K562 (cell line): ENCODE measurements around the gene KAT6B. TPM values are rescaled to one million over a fixed set of nuclear protein-coding genes. Genes with fewer than 3 reads are reported as not detected.

ENCODE experiments used
- ATAC-seq: fragments of 200-7000 bp; cut with Tn5 transposase; 3 replicates; pipeline ENCODE4 v1.9.1; 2020; ENCODE audit warnings: moderate library complexity
- BruUV-seq: library from RNA; stranded (reverse); fragments of 400-500 nt; replicated peaks from 2 replicates; lab custom pipeline; 2021; lab: Mats Ljungman, UMichigan
- CTCF ChIA-PET: fragments of 300-600 bp; formaldehyde crosslinking; extraction: SDS; loops from one replicate; lab custom pipeline; 2021; ENCODE audit warnings: low intra/inter-chr PET ratio; lab: Yijun Ruan, JAX
- POLR2A ChIA-PET: fragments of 300-600, 350-650 bp; sonication (Branson Sonifier 250); formaldehyde crosslinking; extraction: SDS; loops from one replicate; lab custom pipeline; 2021; ENCODE audit warnings: antibody characterized with exemption, inconsistent platforms; lab: Yijun Ruan, JAX
- DNase-seq, 4 experiments: peaks; one replicate each; pipeline versions ENCODE4 v3.0.0 to v3.0.0-alpha.2; 2011 to 2018; ENCODE audit warnings: low spot score in 3 of 4, mixed read lengths in 3 of 4; ENCODE audit errors: extremely low read depth in 1 of 4
- FAIRE-seq: peaks from 2 replicates; lab custom pipeline; 2011; peaks lifted over from hg19 to GRCh38; lab: Jason Lieb, UNC
- H2AFZ ChIP-seq: 2 replicates; pipeline ENCODE4 v1.6.0; 2011; ENCODE audit warnings: low read depth, low read length, control low read depth, inconsistent platforms
- H3K27ac ChIP-seq: fragments of 200-600 bp; 3 replicates; pipeline ENCODE4 v1.8.0; 2011; ENCODE audit warnings: low read depth, mild to moderate bottlenecking, control low read depth, inconsistent platforms, low read length, moderate library complexity, mixed read lengths; ENCODE audit errors: extremely low read depth
- H3K27me3 ChIP-seq, 2 experiments: fragments of 300-600 bp in 1 of 2; 2 replicates in 1 of 2; 3 replicates in 1 of 2; pipeline versions ENCODE4 v1.6.0 to v1.8.0; 2011; ENCODE audit warnings: inconsistent platforms in 2 of 2, low read length in 2 of 2, mild to moderate bottlenecking in 1 of 2, mixed read lengths in 1 of 2, moderate library complexity in 1 of 2; ENCODE audit not compliant: control insufficient read depth in 2 of 2, insufficient read depth in 2 of 2
- H3K36me3 ChIP-seq: fragments of 300-600 bp; 3 replicates; pipeline ENCODE4 v1.8.0; 2011; ENCODE audit warnings: mild to moderate bottlenecking, low read length, inconsistent platforms; ENCODE audit not compliant: control insufficient read depth, insufficient read depth
- H3K4me1 ChIP-seq, 2 experiments: fragments of 200-600 bp in 1 of 2; replicated peaks in 1 of 2; 2 replicates in 1 of 2; 3 replicates in 1 of 2; pipeline versions ENCODE4 v1.5.1 to v1.8.0; 2011; ENCODE audit warnings: inconsistent platforms in 2 of 2, low read length in 2 of 2, mild to moderate bottlenecking in 1 of 2, mixed read lengths in 1 of 2, moderate library complexity in 1 of 2; ENCODE audit not compliant: control insufficient read depth in 2 of 2, insufficient read depth in 2 of 2
- H3K4me2 ChIP-seq: 2 replicates; pipeline ENCODE4 v1.6.1; 2011; ENCODE audit warnings: low read length, control low read depth, inconsistent platforms, mixed read lengths; ENCODE audit not compliant: insufficient read depth
- H3K4me3 ChIP-seq: fragments of 200-600 bp; sonication (generic), shearing (Covaris generic); 2 replicates; pipeline ENCODE4 v1.5.1; 2016; ENCODE audit warnings: control low read depth, inconsistent platforms
- H3K79me2 ChIP-seq: fragments of 200-600 bp; 3 replicates; pipeline ENCODE4 v1.8.0; 2011; ENCODE audit warnings: low read length, inconsistent platforms; ENCODE audit not compliant: control insufficient read depth, insufficient read depth
- H3K9ac ChIP-seq, 2 experiments: 2 replicates each; pipeline versions ENCODE4 v1.6.0 to v1.6.1; 2011; ENCODE audit warnings: low read depth in 2 of 2, low read length in 2 of 2, control low read depth in 1 of 2, inconsistent platforms in 1 of 2, mild to moderate bottlenecking in 1 of 2, mixed read lengths in 1 of 2; ENCODE audit not compliant: insufficient read depth in 1 of 2
- H3K9me1 ChIP-seq: one replicate; pipeline ENCODE4 v1.6.0; 2011; ENCODE audit warnings: inconsistent platforms, mild to moderate bottlenecking, low read length, moderate library complexity; ENCODE audit not compliant: control insufficient read depth, insufficient read depth
- H3K9me3 ChIP-seq: replicated peaks from 2 replicates; pipeline ENCODE4 v1.5.1; 2011; ENCODE audit warnings: low read depth, low read length, inconsistent platforms; ENCODE audit not compliant: control insufficient read depth, insufficient read depth
- H4K20me1 ChIP-seq: replicated peaks from 2 replicates; pipeline ENCODE4 v1.6.1; 2011; ENCODE audit warnings: low read length, inconsistent platforms, mixed read lengths; ENCODE audit not compliant: control insufficient read depth, insufficient read depth
- SFPQ ChIP-seq: fragments of 200-400 bp; formaldehyde crosslinking; IDR thresholded peaks from 2 replicates; pipeline ENCODE4 v1.6.1; 2017; ENCODE audit warnings: mild to moderate bottlenecking, low read depth, low read length, moderate library complexity
- SNAPC5 ChIP-seq: fragments of 250-450 bp; sonication (Bioruptor Pico); IDR thresholded peaks from 2 replicates; pipeline ENCODE4 v1.8.0; 2021; ENCODE audit warnings: moderate library complexity, mild to moderate bottlenecking, inconsistent platforms
- STAT5B ChIP-seq: fragments of 250-450 bp; sonication (Bioruptor Pico); IDR thresholded peaks from 2 replicates; pipeline ENCODE4 v1.8.0; 2021; ENCODE audit warnings: mild to moderate bottlenecking, inconsistent platforms
- TAF9B ChIP-seq: fragments of 450-650 bp; IDR thresholded peaks from 2 replicates; pipeline ENCODE4 v1.6.1; 2018; ENCODE audit warnings: mild to moderate bottlenecking; ENCODE audit not compliant: partially characterized antibody
- THRA ChIP-seq: fragments of 450-650 bp; IDR thresholded peaks from 2 replicates; pipeline ENCODE4 v1.6.1; 2017; ENCODE audit warnings: mild to moderate bottlenecking, moderate library complexity
- WHSC1 ChIP-seq: IDR thresholded peaks from one replicate; pipeline ENCODE4 v1.6.1; 2012; ENCODE audit warnings: low read length, control low read depth, inconsistent platforms
- ZNF398 ChIP-seq: fragments of 250-450 bp; sonication (Bioruptor Pico); IDR thresholded peaks from 2 replicates; pipeline ENCODE4 v1.8.0; 2021; ENCODE audit warnings: moderate library complexity, mild to moderate bottlenecking, inconsistent platforms
- ZNF407 ChIP-seq: fragments of 450-650 bp; IDR thresholded peaks from 2 replicates; pipeline ENCODE4 v1.6.1; 2016; ENCODE audit warnings: low read depth
- ZNF778 ChIP-seq: fragments of 450-650 bp; formaldehyde crosslinking; IDR thresholded peaks from 2 replicates; pipeline ENCODE4 v1.4.0; 2020; ENCODE audit warnings: mild to moderate bottlenecking, moderate library complexity
- WGBS: fragments of 100-300 bp; shearing (Covaris generic); methylation state at CpG from one replicate; pipeline ENCODE4 v1.1.6; 2016; ENCODE audit warnings: low coverage, mixed read lengths; ENCODE audit not compliant: insufficient coverage; ENCODE audit errors: missing lambda C conversion rate; 5-methylcytosine and 5-hydroxymethylcytosine counted together
- in situ Hi-C: fragments of 300-500 bp; cut with MboI; formaldehyde crosslinking; loops from 4 replicates; pipeline ENCODE4 v1.15.0; 2018; ENCODE audit warnings: inconsistent platforms, mixed read lengths
- intact Hi-C: fragments of 100-400 bp; cut with micrococcal nuclease; formaldehyde crosslinking; loops from 2 replicates; pipeline ENCODE4 v1.14.2; 2022
- polyA plus RNA-seq, 8 experiments: library from polyadenylated mRNA; depleted of rRNA in 4 of 8; stranded (reverse) in 5 of 8; unstranded in 3 of 8; fragments of >200 nt; fragmentation: Nextera tagmentation in 2 of 8; fragmentation: Illumina TruSeq in 1 of 8; extraction: Ambion mirVana in 2 of 8; extraction: Trizol in 1 of 8; gene quantifications; 2 replicates each; pipeline versions ENCODE4 v1.2.1 to v1.2.3, GENCODE V29; 2011 to 2014; ENCODE audit warnings: inconsistent platforms in 1 of 8, missing spikeins in 1 of 8
- total RNA-seq, 7 experiments: library from RNA; depleted of rRNA in 6 of 7; stranded (reverse); fragments of >200 nt in 6 of 7; fragmentation: Illumina TruSeq in 2 of 7; extraction: Trizol in 2 of 7; gene quantifications; 2 replicates each; pipeline versions ENCODE4 v1.2.1 to v1.2.3, GENCODE V29; 2011 to 2021; ENCODE audit warnings: low replicate concordance in 1 of 7

KAT6B gene
- total and polyA plus RNA-seq, 9 of the 15 experiments (the other 6 are each of a cell fraction or from before 2014, with no cell fraction given), result 1.4 to 9.2 (median 6.8) TPM

GRCh38 chr10:74994854-74995253 is 168.5 kb downstream of the KAT6B start:
- ATAC-seq (no peak), FAIRE-seq (no peak), DNase-seq (no peak)
- no peaks in the 10 kb centered on the region for H3K4me1 ChIP-seq
- no peak overlapping the region for H2AFZ ChIP-seq
- H4K20me1 ChIP-seq, result no peaks in the 10 kb centered on the region
- no peak overlapping the region for H3K9ac ChIP-seq
- H3K36me3 ChIP-seq, result no peaks in the 10 kb centered on the region
- intact Hi-C loops, result no loop called here
- no peaks in the 10 kb centered on the region for H3K27me3 ChIP-seq
- H3K79me2 ChIP-seq, result no peaks in the 10 kb centered on the region
- no peaks in the 10 kb centered on the region for H3K9me3 ChIP-seq
- in situ Hi-C loops, result no loop called here
- no peak overlapping the region for H3K4me2 ChIP-seq
- no peak overlapping the region for H3K27ac ChIP-seq
- H3K4me3 ChIP-seq, result no peak overlapping the region
- CTCF ChIA-PET, result no interaction called here
- no TSS peak for BruUV-seq
- 93% methylated on average over 3 of the region's 3 CpGs for WGBS
- POLR2A ChIA-PET, result no interaction called here
- H3K9me1 ChIP-seq, result no peaks in the 10 kb centered on the region
- TF ChIP-seq SFPQ, result no peak
- no peak for TF ChIP-seq THRA
- no peak for TF ChIP-seq ZNF398
- no peak for TF ChIP-seq ZNF778
- TF ChIP-seq TAF9B, result no peak
- no peak for TF ChIP-seq STAT5B (CRISPR knock-in tag)
- TF ChIP-seq SNAPC5 (CRISPR knock-in tag), result no peak
- TF ChIP-seq ZNF407, result no peak
- TF ChIP-seq WHSC1, result no peak
